ENCODE measurements around the gene ENOX1.

Gene ENOX1

GRCh38 chr13:43489233-43489632 lies 297.5 kb downstream of the ENOX1 start:
- H3K27me3 ChIP-seq (ENCODE audit: insufficient read depth, low read length), result no peaks in the 10 kb centered on the region
- no peak overlapping the region for H3K27ac ChIP-seq (ENCODE audit: low read depth, low read length)
- H3K4me1 ChIP-seq (ENCODE audit: control insufficient read depth, insufficient read depth, low read length, unreplicated experiment), result no peaks in the 10 kb centered on the region
- H3K36me3 ChIP-seq (ENCODE audit: insufficient read depth, low read length), result no peaks in the 10 kb centered on the region
- H2AFZ ChIP-seq (ENCODE audit: low read length, unreplicated experiment), result no peak overlapping the region
- no peak overlapping the region for H3K4me3 ChIP-seq (ENCODE audit: low read depth, low read length)
- no peaks in the 10 kb centered on the region for H3K79me2 ChIP-seq (ENCODE audit: control insufficient read depth, insufficient read depth, low read length, unreplicated experiment)

- H3K27ac ChIP-seq (ENCODE audit: low read depth, low read length), result no peak overlapping the region
- no peaks in the 10 kb centered on the region for H3K36me3 ChIP-seq (ENCODE audit: insufficient read depth, low read length)
- no peak overlapping the region for H2AFZ ChIP-seq (ENCODE audit: low read length, unreplicated experiment)
- no peaks in the 10 kb centered on the region for H3K4me1 ChIP-seq (ENCODE audit: control insufficient read depth, insufficient read depth, low read length, unreplicated experiment)
- no peaks in the 10 kb centered on the region for H3K79me2 ChIP-seq (ENCODE audit: control insufficient read depth, insufficient read depth, low read length, unreplicated experiment)
- no peak overlapping the region for H3K4me3 ChIP-seq (ENCODE audit: low read depth, low read length)
- no peaks in the 10 kb centered on the region for H3K27me3 ChIP-seq (ENCODE audit: insufficient read depth, low read length)
These were observed 298.9 kb downstream of the ENOX1 start for GRCh38 chr13:43487885-43488284.

GRCh38 chr13:43487461-43487860 lies 299.3 kb downstream of the ENOX1 start:
- no peak overlapping the region for H3K27ac ChIP-seq (ENCODE audit: low read depth, low read length)
- H3K4me1 ChIP-seq (ENCODE audit: control insufficient read depth, insufficient read depth, low read length, unreplicated experiment), result no peaks in the 10 kb centered on the region
- no peaks in the 10 kb centered on the region for H3K36me3 ChIP-seq (ENCODE audit: insufficient read depth, low read length)
- H3K4me3 ChIP-seq (ENCODE audit: low read depth, low read length), result no peak overlapping the region
- H2AFZ ChIP-seq (ENCODE audit: low read length, unreplicated experiment), result no peak overlapping the region
- H3K27me3 ChIP-seq (ENCODE audit: insufficient read depth, low read length), result no peaks in the 10 kb centered on the region
- H3K79me2 ChIP-seq (ENCODE audit: control insufficient read depth, insufficient read depth, low read length, unreplicated experiment), result no peaks in the 10 kb centered on the region

- no peak overlapping the region for H3K27ac ChIP-seq (ENCODE audit: low read depth, low read length)
- H3K4me3 ChIP-seq (ENCODE audit: low read depth, low read length), result no peak overlapping the region
- H3K36me3 ChIP-seq (ENCODE audit: insufficient read depth, low read length), result no peaks in the 10 kb centered on the region
- H3K27me3 ChIP-seq (ENCODE audit: insufficient read depth, low read length), result no peaks in the 10 kb centered on the region
- no peaks in the 10 kb centered on the region for H3K4me1 ChIP-seq (ENCODE audit: control insufficient read depth, insufficient read depth, low read length, unreplicated experiment)
- no peaks in the 10 kb centered on the region for H3K79me2 ChIP-seq (ENCODE audit: control insufficient read depth, insufficient read depth, low read length, unreplicated experiment)
- H2AFZ ChIP-seq (ENCODE audit: low read length, unreplicated experiment), result no peak overlapping the region
These were observed 302.1 kb downstream of the ENOX1 start for GRCh38 chr13:43484432-43485225.

- no peaks in the 10 kb centered on the region for H3K36me3 ChIP-seq (ENCODE audit: insufficient read depth, low read length)
- H3K27ac ChIP-seq (ENCODE audit: low read depth, low read length), result no peak overlapping the region
- H3K79me2 ChIP-seq (ENCODE audit: control insufficient read depth, insufficient read depth, low read length, unreplicated experiment), result no peaks in the 10 kb centered on the region
- no peaks in the 10 kb centered on the region for H3K4me1 ChIP-seq (ENCODE audit: control insufficient read depth, insufficient read depth, low read length, unreplicated experiment)
- no peaks in the 10 kb centered on the region for H3K27me3 ChIP-seq (ENCODE audit: insufficient read depth, low read length)
- H2AFZ ChIP-seq (ENCODE audit: low read length, unreplicated experiment), result no peak overlapping the region
- no peak overlapping the region for H3K4me3 ChIP-seq (ENCODE audit: low read depth, low read length)
These were observed 302.8 kb downstream of the ENOX1 start for GRCh38 chr13:43483930-43484329.

- Histone ChIP-seq H3K27ac (ENCODE audit: low read depth, low read length) (no peak overlapping the region), H3K4me1 (ENCODE audit: control insufficient read depth, insufficient read depth, low read length, unreplicated experiment) (no peaks in the 10 kb centered on the region), H2AFZ (ENCODE audit: low read length, unreplicated experiment) (no peak overlapping the region), H3K4me3 (ENCODE audit: low read depth, low read length) (no peak overlapping the region), H3K79me2 (ENCODE audit: control insufficient read depth, insufficient read depth, low read length, unreplicated experiment) (no peaks in the 10 kb centered on the region), H3K27me3 (ENCODE audit: insufficient read depth, low read length) (no peaks in the 10 kb centered on the region), H3K36me3 (ENCODE audit: insufficient read depth, low read length) (no peaks in the 10 kb centered on the region)
These were observed 304.1 kb downstream of the ENOX1 start for GRCh38 chr13:43482641-43483040.

GRCh38 chr13:43482026-43482425 lies 304.7 kb downstream of the ENOX1 start:
- Histone ChIP-seq H2AFZ (ENCODE audit: low read length, unreplicated experiment) (no peak overlapping the region), H3K4me3 (ENCODE audit: low read depth, low read length) (no peak overlapping the region), H3K27ac (ENCODE audit: low read depth, low read length) (no peak overlapping the region), H3K27me3 (ENCODE audit: insufficient read depth, low read length) (no peaks in the 10 kb centered on the region), H3K79me2 (ENCODE audit: control insufficient read depth, insufficient read depth, low read length, unreplicated experiment) (no peaks in the 10 kb centered on the region), H3K4me1 (ENCODE audit: control insufficient read depth, insufficient read depth, low read length, unreplicated experiment) (no peaks in the 10 kb centered on the region), H3K36me3 (ENCODE audit: insufficient read depth, low read length) (no peaks in the 10 kb centered on the region)

- Histone ChIP-seq H3K4me1 (ENCODE audit: control insufficient read depth, insufficient read depth, low read length, unreplicated experiment) (no peaks in the 10 kb centered on the region), H3K27me3 (ENCODE audit: insufficient read depth, low read length) (no peaks in the 10 kb centered on the region), H2AFZ (ENCODE audit: low read length, unreplicated experiment) (no peak overlapping the region), H3K4me3 (ENCODE audit: low read depth, low read length) (no peak overlapping the region), H3K79me2 (ENCODE audit: control insufficient read depth, insufficient read depth, low read length, unreplicated experiment) (no peaks in the 10 kb centered on the region), H3K36me3 (ENCODE audit: insufficient read depth, low read length) (no peaks in the 10 kb centered on the region), H3K27ac (ENCODE audit: low read depth, low read length) (no peak overlapping the region)
These were observed 307.9 kb downstream of the ENOX1 start for GRCh38 chr13:43478902-43479301.

GRCh38 chr13:43478211-43478610 lies 308.6 kb downstream of the ENOX1 start:
- Histone ChIP-seq H3K4me1 (ENCODE audit: control insufficient read depth, insufficient read depth, low read length, unreplicated experiment) (no peaks in the 10 kb centered on the region), H3K79me2 (ENCODE audit: control insufficient read depth, insufficient read depth, low read length, unreplicated experiment) (no peaks in the 10 kb centered on the region), H3K36me3 (ENCODE audit: insufficient read depth, low read length) (no peaks in the 10 kb centered on the region), H2AFZ (ENCODE audit: low read length, unreplicated experiment) (no peak overlapping the region), H3K27ac (ENCODE audit: low read depth, low read length) (no peak overlapping the region), H3K27me3 (ENCODE audit: insufficient read depth, low read length) (no peaks in the 10 kb centered on the region), H3K4me3 (ENCODE audit: low read depth, low read length) (no peak overlapping the region)

GRCh38 chr13:43475140-43475539 lies 311.6 kb downstream of the ENOX1 start:
- no peak overlapping the region for H3K27ac ChIP-seq (ENCODE audit: low read depth, low read length)
- H3K79me2 ChIP-seq (ENCODE audit: control insufficient read depth, insufficient read depth, low read length, unreplicated experiment), result no peaks in the 10 kb centered on the region
- no peaks in the 10 kb centered on the region for H3K27me3 ChIP-seq (ENCODE audit: insufficient read depth, low read length)
- no peak overlapping the region for H3K4me3 ChIP-seq (ENCODE audit: low read depth, low read length)
- H2AFZ ChIP-seq (ENCODE audit: low read length, unreplicated experiment), result no peak overlapping the region
- H3K4me1 ChIP-seq (ENCODE audit: control insufficient read depth, insufficient read depth, low read length, unreplicated experiment), result no peaks in the 10 kb centered on the region
- no peaks in the 10 kb centered on the region for H3K36me3 ChIP-seq (ENCODE audit: insufficient read depth, low read length)

GRCh38 chr13:43473437-43473836 lies 313.3 kb downstream of the ENOX1 start:
- no peak overlapping the region for H2AFZ ChIP-seq (ENCODE audit: low read length, unreplicated experiment)
- H3K27ac ChIP-seq (ENCODE audit: low read depth, low read length), result no peak overlapping the region
- H3K79me2 ChIP-seq (ENCODE audit: control insufficient read depth, insufficient read depth, low read length, unreplicated experiment), result no peaks in the 10 kb centered on the region
- H3K4me1 ChIP-seq (ENCODE audit: control insufficient read depth, insufficient read depth, low read length, unreplicated experiment), result no peaks in the 10 kb centered on the region
- no peaks in the 10 kb centered on the region for H3K36me3 ChIP-seq (ENCODE audit: insufficient read depth, low read length)
- H3K27me3 ChIP-seq (ENCODE audit: insufficient read depth, low read length), result no peaks in the 10 kb centered on the region
- H3K4me3 ChIP-seq (ENCODE audit: low read depth, low read length), result no peak overlapping the region

Data from ACC112 (cell line).